ENCODE measurements around the gene MAST1.
"Not testable (repeated sequence)": the region's sequence is repeated elsewhere in the genome, so short reads cannot be mapped to it uniquely, and the experiment has no call there.

Gene MAST1

GRCh38 chr19:12899891-12900518 is 61.7 kb downstream of the MAST1 start:
- no peak for DNase-seq

GRCh38 chr19:12907166-12907565 is 68.9 kb downstream of the MAST1 start:
- no peak for DNase-seq

- no peak for DNase-seq
These were observed 74.3 kb downstream of the MAST1 start for GRCh38 chr19:12912571-12912970.

- DNase-seq, result peak; percentile 70
These were observed 74.8 kb downstream of the MAST1 start for GRCh38 chr19:12913011-12913561.

GRCh38 chr19:12913851-12914690 is 75.8 kb downstream of the MAST1 start:
- DNase-seq, result peak; percentile 34

GRCh38 chr19:12915860-12916259 is 77.5 kb downstream of the MAST1 start:
- not testable (repeated sequence) for DNase-seq

GRCh38 chr19:12918253-12918652 is 79.9 kb downstream of the MAST1 start:
- no peak for DNase-seq

- no peak for DNase-seq
These were observed 82.7 kb downstream of the MAST1 start for GRCh38 chr19:12921047-12921446.

- DNase-seq, result no peak
These were observed 84.6 kb downstream of the MAST1 start for GRCh38 chr19:12922959-12923358.
